ENCODE measurements around the gene MEIOSIN.
A peak's percentile ranks its signal among the peaks of the same experiment; 100 is the strongest.

MEIOSIN gene

DNA sequence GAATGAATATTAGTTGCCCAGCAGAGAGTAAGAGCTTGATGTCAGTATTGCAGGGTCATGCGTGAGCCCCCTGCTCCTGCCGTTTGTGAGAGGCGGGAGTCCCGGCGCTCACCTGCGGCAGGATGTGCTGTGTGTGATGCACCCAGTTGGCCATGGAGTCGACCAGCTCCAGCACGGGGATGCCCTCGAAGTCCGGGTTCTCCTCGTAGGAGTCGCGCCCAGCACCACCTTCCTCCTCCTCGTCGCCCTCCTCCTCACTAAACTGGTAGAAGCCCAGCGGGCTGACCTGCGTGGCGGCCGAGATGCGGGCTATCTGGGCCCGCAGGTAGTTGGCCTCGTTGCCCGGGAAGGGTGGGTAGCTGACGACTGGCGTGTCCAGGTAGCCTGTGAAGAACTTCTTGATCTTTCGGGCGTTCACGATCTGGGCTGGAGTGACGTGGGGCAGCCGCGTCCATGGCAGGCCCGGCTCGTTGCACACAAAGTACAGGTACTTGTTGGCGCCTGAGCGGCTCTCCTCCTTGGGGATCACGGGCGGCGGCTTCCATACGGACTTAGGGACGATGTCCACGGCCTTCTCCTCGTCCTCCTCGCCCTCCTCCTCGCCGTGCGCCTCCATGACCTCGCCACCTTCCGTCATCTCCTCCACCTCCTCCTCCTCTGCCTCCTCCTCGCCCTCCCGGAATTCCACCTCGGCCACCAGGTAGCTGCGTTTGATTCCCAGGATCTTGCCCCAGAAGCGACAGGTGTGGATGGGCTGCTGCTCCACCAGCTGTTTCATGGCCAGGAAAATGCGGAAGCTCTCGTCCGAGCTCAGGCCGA, 71.1 kb downstream of the MEIOSIN start:
- H3K27ac ChIP-seq (replicated peaks; ENCODE audit: low read length): no peak overlapping the region
- H3K4me1 ChIP-seq (ENCODE audit: control insufficient read depth in 2 of 2, insufficient read depth in 1 of 2, low read depth in 1 of 2, low read length in 2 of 2): peaks cover 0 to 3% of the 10 kb centered on the region in 2 donors
- H3K4ac ChIP-seq (ENCODE audit: low read length): peak overlapping the region; percentile 84
- no peak overlapping the region for H3K4me3 ChIP-seq (ENCODE audit: low read length in 2 of 2)
- no peak for DNase-seq (ENCODE audit: low spot score)
- peak overlapping the region; percentile 84 for H2BK12ac ChIP-seq (ENCODE audit: low read length)
- 97% methylated on average over 6 of the region's 57 CpGs; no CpG with 5 or more reads in 1 of the 2 donors for WGBS, 2 donors (ENCODE audit: extremely low coverage in 2 of 2, insufficient read length in 2 of 2, insufficient replicate concordance in 1 of 2)
- no peaks in the 10 kb centered on the region for H3K79me1 ChIP-seq (ENCODE audit: low read depth, low read length)
- peak overlapping the region; percentile 24 for H4K91ac ChIP-seq (ENCODE audit: low read depth, low read length, poor library complexity)
- no peak overlapping the region for H3K9ac ChIP-seq (ENCODE audit: low read depth, low read length, poor library complexity)
- H3K9me3 ChIP-seq (replicated peaks in 1 of 2; ENCODE audit: control insufficient read depth in 2 of 2, insufficient read depth in 1 of 2, low read depth in 1 of 2, low read length in 2 of 2): peaks cover 0 to 4% of the 10 kb centered on the region in 2 donors
- peak overlapping the region; percentile 92 for H2BK15ac ChIP-seq (ENCODE audit: low read length)
- H3K27me3 ChIP-seq (ENCODE audit: control insufficient read depth in 3 of 3, insufficient read depth in 3 of 3, low read depth in 1 of 3, low read length in 3 of 3): peaks cover 0 to 3% (median 0%) of the 10 kb centered on the region in 3 experiments
- no peak overlapping the region for H2AFZ ChIP-seq (ENCODE audit: low read length)
- H4K8ac ChIP-seq (ENCODE audit: low read depth, low read length): no peak overlapping the region
- no peaks in the 10 kb centered on the region for H3K36me3 ChIP-seq (replicated peaks in 1 of 2; ENCODE audit: control insufficient read depth in 2 of 2, insufficient read depth in 2 of 2, low read length in 2 of 2)
- peak overlapping the region; percentile 83 for H2AK5ac ChIP-seq (ENCODE audit: low read depth, low read length)
- no peak overlapping the region for H3K4me2 ChIP-seq (ENCODE audit: insufficient read depth, low read length, poor library complexity, severe bottlenecking)
- no peak overlapping the region for H2BK5ac ChIP-seq (ENCODE audit: low read length)
- peak overlapping the region; percentile 80 for H3K23ac ChIP-seq (ENCODE audit: low read depth, low read length, poor library complexity)
- peak overlapping the region; percentile 65 for H3K18ac ChIP-seq (ENCODE audit: low read length)
- H3K14ac ChIP-seq (ENCODE audit: low read length): peak overlapping the region; percentile 71
- H2BK120ac ChIP-seq (ENCODE audit: low read depth, low read length): no peak overlapping the region

DNA sequence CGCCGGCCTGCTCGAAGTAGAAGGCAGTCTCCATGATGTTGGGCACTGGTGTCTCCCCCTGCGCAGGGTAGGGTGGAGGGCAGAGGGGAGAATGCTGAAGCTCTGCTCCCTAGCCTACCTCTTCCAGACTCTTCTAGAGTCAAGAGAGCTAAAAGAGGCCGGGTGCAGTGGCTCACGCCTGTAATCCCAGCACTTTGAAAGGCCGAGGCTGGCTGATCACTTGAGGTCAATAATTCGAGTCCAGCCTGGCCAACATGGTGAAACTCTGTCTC, 71.7 kb downstream of the MEIOSIN start:
- no peak overlapping the region for H2AFZ ChIP-seq (ENCODE audit: low read length)
- H3K4ac ChIP-seq (ENCODE audit: low read length): no peak overlapping the region
- no CpG with 5 or more reads among the region's 8 CpGs for WGBS, 2 donors (ENCODE audit: extremely low coverage in 2 of 2, insufficient read length in 2 of 2, insufficient replicate concordance in 1 of 2)
- no peak overlapping the region for H2BK120ac ChIP-seq (ENCODE audit: low read depth, low read length)
- H2BK15ac ChIP-seq (ENCODE audit: low read length): no peak overlapping the region
- no peak overlapping the region for H3K14ac ChIP-seq (ENCODE audit: low read length)
- no peak overlapping the region for H2BK12ac ChIP-seq (ENCODE audit: low read length)
- H3K18ac ChIP-seq (ENCODE audit: low read length): no peak overlapping the region
- H3K4me1 ChIP-seq (ENCODE audit: control insufficient read depth in 2 of 2, insufficient read depth in 1 of 2, low read depth in 1 of 2, low read length in 2 of 2): peaks cover 0 to 3% of the 10 kb centered on the region in 2 donors
- no peak overlapping the region for H3K27ac ChIP-seq (replicated peaks; ENCODE audit: low read length)
- peak overlapping the region; percentile 83 for H2AK5ac ChIP-seq (ENCODE audit: low read depth, low read length)
- H3K79me1 ChIP-seq (ENCODE audit: low read depth, low read length): no peaks in the 10 kb centered on the region
- H2BK5ac ChIP-seq (ENCODE audit: low read length): no peak overlapping the region
- H3K4me3 ChIP-seq (ENCODE audit: low read length in 2 of 2): no peak overlapping the region
- peaks cover 0 to 4% of the 10 kb centered on the region in 2 donors for H3K9me3 ChIP-seq (replicated peaks in 1 of 2; ENCODE audit: control insufficient read depth in 2 of 2, insufficient read depth in 1 of 2, low read depth in 1 of 2, low read length in 2 of 2)
- no peak overlapping the region for H3K4me2 ChIP-seq (ENCODE audit: insufficient read depth, low read length, poor library complexity, severe bottlenecking)
- DNase-seq (ENCODE audit: low spot score): no peak
- H3K36me3 ChIP-seq (replicated peaks in 1 of 2; ENCODE audit: control insufficient read depth in 2 of 2, insufficient read depth in 2 of 2, low read length in 2 of 2): no peaks in the 10 kb centered on the region
- H3K23ac ChIP-seq (ENCODE audit: low read depth, low read length, poor library complexity): no peak overlapping the region
- no peak overlapping the region for H4K91ac ChIP-seq (ENCODE audit: low read depth, low read length, poor library complexity)
- no peak overlapping the region for H4K8ac ChIP-seq (ENCODE audit: low read depth, low read length)
- peaks cover 0 to 3% (median 0%) of the 10 kb centered on the region in 3 experiments for H3K27me3 ChIP-seq (ENCODE audit: control insufficient read depth in 3 of 3, insufficient read depth in 3 of 3, low read depth in 1 of 3, low read length in 3 of 3)
- H3K9ac ChIP-seq (ENCODE audit: low read depth, low read length, poor library complexity): no peak overlapping the region

DNA sequence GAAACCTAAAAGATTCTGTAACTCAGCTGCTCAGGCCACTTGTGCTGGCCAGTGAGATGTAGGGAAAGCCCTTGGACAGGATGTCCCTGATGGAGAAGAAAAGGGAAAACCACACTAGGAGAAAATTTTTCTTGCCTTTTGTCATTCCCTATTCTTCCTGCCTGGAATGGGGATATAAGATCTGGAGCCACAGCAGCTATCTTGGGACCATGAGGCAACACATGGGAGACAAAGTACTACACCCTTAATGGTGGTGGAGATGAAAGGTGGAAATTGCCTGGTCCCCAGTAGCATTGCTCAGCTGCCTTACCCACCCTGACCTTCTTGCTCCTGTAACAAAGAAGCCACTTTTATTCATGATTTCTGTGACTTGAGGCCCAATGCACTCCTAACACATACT, 72.5 kb downstream of the MEIOSIN start:
- no peak overlapping the region for H2BK5ac ChIP-seq (ENCODE audit: low read length)
- no peak overlapping the region for H3K9ac ChIP-seq (ENCODE audit: low read depth, low read length, poor library complexity)
- H2AK5ac ChIP-seq (ENCODE audit: low read depth, low read length): no peak overlapping the region
- no peak overlapping the region for H2BK12ac ChIP-seq (ENCODE audit: low read length)
- H3K9me3 ChIP-seq (replicated peaks in 1 of 2; ENCODE audit: control insufficient read depth in 2 of 2, insufficient read depth in 1 of 2, low read depth in 1 of 2, low read length in 2 of 2): peaks cover 0 to 4% of the 10 kb centered on the region in 2 donors
- H2AFZ ChIP-seq (ENCODE audit: low read length): no peak overlapping the region
- H3K23ac ChIP-seq (ENCODE audit: low read depth, low read length, poor library complexity): no peak overlapping the region
- no peak overlapping the region for H3K18ac ChIP-seq (ENCODE audit: low read length)
- H2BK120ac ChIP-seq (ENCODE audit: low read depth, low read length): no peak overlapping the region
- no peaks in the 10 kb centered on the region for H3K36me3 ChIP-seq (replicated peaks in 1 of 2; ENCODE audit: control insufficient read depth in 2 of 2, insufficient read depth in 2 of 2, low read length in 2 of 2)
- no peak overlapping the region for H4K8ac ChIP-seq (ENCODE audit: low read depth, low read length)
- H3K14ac ChIP-seq (ENCODE audit: low read length): no peak overlapping the region
- H3K4ac ChIP-seq (ENCODE audit: low read length): no peak overlapping the region
- H3K4me1 ChIP-seq (ENCODE audit: control insufficient read depth in 2 of 2, insufficient read depth in 1 of 2, low read depth in 1 of 2, low read length in 2 of 2): peaks cover 0 to 3% of the 10 kb centered on the region in 2 donors
- H3K27ac ChIP-seq (replicated peaks; ENCODE audit: low read length): no peak overlapping the region
- H3K79me1 ChIP-seq (ENCODE audit: low read depth, low read length): no peaks in the 10 kb centered on the region
- H3K27me3 ChIP-seq (ENCODE audit: control insufficient read depth in 3 of 3, insufficient read depth in 3 of 3, low read depth in 1 of 3, low read length in 3 of 3): peaks cover 0 to 3% (median 0%) of the 10 kb centered on the region in 3 experiments
- no peak for DNase-seq (ENCODE audit: low spot score)
- H3K4me2 ChIP-seq (ENCODE audit: insufficient read depth, low read length, poor library complexity, severe bottlenecking): no peak overlapping the region
- no peak overlapping the region for H4K91ac ChIP-seq (ENCODE audit: low read depth, low read length, poor library complexity)
- no peak overlapping the region for H2BK15ac ChIP-seq (ENCODE audit: low read length)
- H3K4me3 ChIP-seq (ENCODE audit: low read length in 2 of 2): no peak overlapping the region

DNA sequence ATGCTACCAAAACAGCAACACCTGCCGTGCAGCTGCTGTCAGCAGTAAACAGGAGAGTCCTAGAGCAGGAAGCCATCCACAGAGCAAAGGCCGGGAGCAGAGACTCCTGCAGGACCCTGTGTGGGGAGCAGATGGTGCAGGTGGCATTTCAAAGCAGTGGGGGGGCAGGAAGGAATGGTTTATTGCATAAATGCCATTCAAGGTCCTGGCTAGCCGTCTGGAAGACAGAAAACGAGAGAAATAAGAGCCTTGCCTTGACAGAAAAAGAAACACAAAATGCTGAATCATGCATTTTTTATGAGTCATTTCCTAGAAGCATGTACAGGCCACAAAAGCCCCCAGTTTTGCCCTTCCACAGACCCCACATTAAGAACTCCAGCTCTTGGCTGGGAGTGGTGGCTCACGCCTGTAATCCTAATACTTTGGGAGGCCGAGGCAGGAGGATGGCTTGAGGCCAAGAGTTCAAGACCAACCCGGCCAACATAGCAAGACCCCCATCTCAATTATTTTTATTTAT, 76.5 kb downstream of the MEIOSIN start:
- no peak overlapping the region for H2AK5ac ChIP-seq (ENCODE audit: low read depth, low read length)
- no peak overlapping the region for H3K4me2 ChIP-seq (ENCODE audit: insufficient read depth, low read length, poor library complexity, severe bottlenecking)
- no peak overlapping the region for H3K14ac ChIP-seq (ENCODE audit: low read length)
- H2AFZ ChIP-seq (ENCODE audit: low read length): peak overlapping the region; percentile 69
- no peak overlapping the region for H3K4ac ChIP-seq (ENCODE audit: low read length)
- peaks cover 0 to 3% (median 0%) of the 10 kb centered on the region in 3 experiments for H3K27me3 ChIP-seq (ENCODE audit: control insufficient read depth in 3 of 3, insufficient read depth in 3 of 3, low read depth in 1 of 3, low read length in 3 of 3)
- H3K18ac ChIP-seq (ENCODE audit: low read length): no peak overlapping the region
- H2BK12ac ChIP-seq (ENCODE audit: low read length): no peak overlapping the region
- H2BK120ac ChIP-seq (ENCODE audit: low read depth, low read length): no peak overlapping the region
- peaks cover 0 to under 1% of the 10 kb centered on the region in 2 donors for H3K4me1 ChIP-seq (ENCODE audit: control insufficient read depth in 2 of 2, insufficient read depth in 1 of 2, low read depth in 1 of 2, low read length in 2 of 2)
- H4K8ac ChIP-seq (ENCODE audit: low read depth, low read length): no peak overlapping the region
- H2BK5ac ChIP-seq (ENCODE audit: low read length): no peak overlapping the region
- no peak for DNase-seq (ENCODE audit: low spot score)
- H4K91ac ChIP-seq (ENCODE audit: low read depth, low read length, poor library complexity): no peak overlapping the region
- no peaks in the 10 kb centered on the region for H3K79me1 ChIP-seq (ENCODE audit: low read depth, low read length)
- no peak overlapping the region for H3K23ac ChIP-seq (ENCODE audit: low read depth, low read length, poor library complexity)
- H3K36me3 ChIP-seq (replicated peaks in 1 of 2; ENCODE audit: control insufficient read depth in 2 of 2, insufficient read depth in 2 of 2, low read length in 2 of 2): peaks cover 1 to 3% of the 10 kb centered on the region in 2 donors
- H3K9me3 ChIP-seq (replicated peaks in 1 of 2; ENCODE audit: control insufficient read depth in 2 of 2, insufficient read depth in 1 of 2, low read depth in 1 of 2, low read length in 2 of 2): peaks cover 0 to 4% of the 10 kb centered on the region in 2 donors
- no CpG with 5 or more reads among the region's 7 CpGs for WGBS, 2 donors (ENCODE audit: extremely low coverage in 2 of 2, insufficient read length in 2 of 2, insufficient replicate concordance in 1 of 2)
- no peak overlapping the region for H3K4me3 ChIP-seq (ENCODE audit: low read length in 2 of 2)
- no peak overlapping the region for H3K9ac ChIP-seq (ENCODE audit: low read depth, low read length, poor library complexity)
- H3K27ac ChIP-seq (replicated peaks; ENCODE audit: low read length): no peak overlapping the region
- H2BK15ac ChIP-seq (ENCODE audit: low read length): no peak overlapping the region
